Measurements from ENCODE around the gene KIAA0753.

Gene KIAA0753

GRCh38 chr17:6545291-6545690 lies 95.2 kb downstream of the KIAA0753 start:
- no peak for DNase-seq

GRCh38 chr17:6544011-6544370 lies 96.5 kb downstream of the KIAA0753 start:
- no peak for DNase-seq

GRCh38 chr17:6543079-6544010 lies 97.2 kb downstream of the KIAA0753 start:
- no peak for DNase-seq

- no peak for DNase-seq
Measured at GRCh38 chr17:6542577-6542976, 97.9 kb downstream of the KIAA0753 start.

- no peak for DNase-seq
Measured at GRCh38 chr17:6541886-6542285, 98.6 kb downstream of the KIAA0753 start.

GRCh38 chr17:6539871-6540270 lies 100.6 kb downstream of the KIAA0753 start:
- DNase-seq = no peak

GRCh38 chr17:6536566-6537065 lies 103.9 kb downstream of the KIAA0753 start:
- DNase-seq = no peak

GRCh38 chr17:6536053-6536452 lies 104.5 kb downstream of the KIAA0753 start:
- DNase-seq = no peak

- no peak for DNase-seq
Measured at GRCh38 chr17:6534846-6535514, 105.5 kb downstream of the KIAA0753 start.

- DNase-seq = no peak
Measured at GRCh38 chr17:6532441-6532885, 108.0 kb downstream of the KIAA0753 start.

- no peak for DNase-seq
Measured at GRCh38 chr17:6531575-6531974, 108.9 kb downstream of the KIAA0753 start.

GRCh38 chr17:6530324-6530920 lies 110.1 kb downstream of the KIAA0753 start:
- DNase-seq = no peak

- no peak for DNase-seq
Measured at GRCh38 chr17:6528557-6528956, 112.0 kb downstream of the KIAA0753 start.
